NCI-H345 (cell line): Measurements from ENCODE around the gene STAMBP.

Experiments used
- DNase-seq: peaks from one replicate; lab custom pipeline; 2025; lab: John Stamatoyannopoulos, UW

Gene STAMBP

DNA sequence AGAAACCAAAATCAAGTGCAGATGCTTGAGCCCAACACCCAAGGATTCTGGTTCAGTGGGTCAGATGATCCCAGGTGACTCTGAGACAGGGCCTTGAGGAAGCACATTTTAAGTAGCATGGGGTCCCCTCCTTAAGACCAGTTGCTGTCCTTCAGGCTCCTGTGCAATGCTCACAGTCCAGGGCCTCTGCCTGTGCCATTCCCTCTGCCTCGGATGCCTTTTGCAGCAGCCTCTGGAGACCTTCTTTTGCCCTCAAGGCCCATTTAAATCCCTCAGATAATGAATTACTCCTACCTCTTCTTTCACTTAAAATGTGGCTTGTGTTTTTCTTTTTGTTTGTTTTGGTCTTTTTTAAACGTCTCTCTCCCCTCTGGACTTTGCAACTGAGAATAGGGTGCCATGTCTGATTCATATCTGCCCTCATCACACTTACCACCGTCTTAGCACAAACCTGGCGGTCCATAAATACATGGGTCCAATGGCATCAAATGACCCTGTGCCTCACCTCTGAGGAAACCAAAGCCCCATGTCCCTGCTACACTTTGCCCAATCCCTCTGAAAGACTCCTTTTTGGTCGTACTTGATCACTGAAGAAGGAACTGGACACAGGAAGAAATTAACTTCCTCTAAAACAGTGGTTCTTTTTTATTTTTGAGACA lies 78.2 kb downstream of the STAMBP start:
- no peak for DNase-seq

DNA sequence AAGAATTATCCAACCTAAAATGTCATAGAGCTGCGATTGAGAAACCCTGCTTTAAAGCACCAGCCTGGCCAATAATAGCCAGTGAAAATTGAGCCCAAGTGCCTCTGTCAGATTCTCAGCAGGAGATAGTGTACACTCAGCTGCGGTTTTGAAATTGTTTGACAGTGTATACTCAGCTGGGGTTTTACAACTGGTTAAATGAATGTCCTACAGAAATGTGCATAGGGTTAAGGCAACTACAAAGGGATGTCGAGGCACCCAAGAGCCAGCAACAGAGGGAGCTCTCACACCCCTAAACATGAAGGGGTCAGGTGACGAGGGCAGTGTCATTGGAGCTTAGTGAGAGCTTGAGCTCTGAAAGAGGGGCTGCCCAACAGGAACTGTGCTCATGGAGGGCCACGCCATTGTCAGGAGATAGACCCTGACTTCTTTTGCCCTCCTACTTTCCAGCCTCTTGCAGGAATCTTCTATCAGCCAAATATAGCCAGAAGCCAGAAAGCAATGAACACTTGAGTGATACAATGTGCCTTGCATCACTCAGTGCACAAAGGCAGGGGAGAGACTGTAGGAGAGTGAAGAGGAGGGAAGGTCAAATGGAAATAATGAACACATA lies 79.2 kb downstream of the STAMBP start:
- peak; percentile 95 for DNase-seq

DNA sequence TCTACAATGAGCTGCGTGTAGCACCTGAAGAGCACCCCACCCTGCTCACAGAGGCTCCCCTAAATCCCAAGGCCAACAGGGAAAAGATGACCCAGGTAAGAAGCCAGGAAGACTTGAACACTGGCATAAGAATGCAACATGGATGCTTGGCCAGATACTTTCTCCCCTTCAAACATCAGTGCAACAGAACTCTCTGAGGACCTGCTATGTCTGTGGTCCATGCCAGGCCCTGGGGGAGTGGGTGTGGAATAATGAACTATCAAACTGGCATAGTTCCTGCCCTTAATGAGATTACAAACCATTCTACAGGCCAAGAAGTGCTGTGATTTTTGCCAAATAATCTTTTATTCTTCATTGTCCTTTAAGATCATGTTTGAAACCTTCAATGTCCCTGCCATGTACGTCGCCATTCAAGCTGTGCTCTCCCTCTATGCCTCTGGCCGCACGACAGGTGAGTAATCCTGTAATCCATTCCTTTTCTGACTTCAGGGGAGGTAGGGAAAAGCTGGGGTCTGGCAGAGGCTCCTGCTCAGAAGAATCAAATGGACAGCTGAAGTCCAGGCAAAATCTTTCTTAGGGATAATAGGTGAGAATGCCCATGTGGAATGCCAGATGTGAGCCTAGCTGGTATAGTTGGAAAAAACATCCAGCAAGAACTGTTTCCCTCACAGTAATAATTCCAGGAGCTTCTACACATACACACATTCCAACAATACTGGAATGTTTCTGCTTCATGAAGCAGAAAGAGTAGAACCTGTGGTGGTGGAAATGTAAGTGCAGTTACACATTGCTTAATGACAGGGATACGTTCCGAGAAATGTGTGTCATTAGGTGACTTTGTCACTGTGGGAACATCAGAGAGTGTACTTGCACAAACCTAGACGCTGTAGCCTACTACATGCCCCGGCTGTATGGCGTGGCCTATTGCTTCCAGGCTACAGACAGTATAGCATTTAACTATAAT lies 80.2 kb downstream of the STAMBP start:
- no peak for DNase-seq

DNA sequence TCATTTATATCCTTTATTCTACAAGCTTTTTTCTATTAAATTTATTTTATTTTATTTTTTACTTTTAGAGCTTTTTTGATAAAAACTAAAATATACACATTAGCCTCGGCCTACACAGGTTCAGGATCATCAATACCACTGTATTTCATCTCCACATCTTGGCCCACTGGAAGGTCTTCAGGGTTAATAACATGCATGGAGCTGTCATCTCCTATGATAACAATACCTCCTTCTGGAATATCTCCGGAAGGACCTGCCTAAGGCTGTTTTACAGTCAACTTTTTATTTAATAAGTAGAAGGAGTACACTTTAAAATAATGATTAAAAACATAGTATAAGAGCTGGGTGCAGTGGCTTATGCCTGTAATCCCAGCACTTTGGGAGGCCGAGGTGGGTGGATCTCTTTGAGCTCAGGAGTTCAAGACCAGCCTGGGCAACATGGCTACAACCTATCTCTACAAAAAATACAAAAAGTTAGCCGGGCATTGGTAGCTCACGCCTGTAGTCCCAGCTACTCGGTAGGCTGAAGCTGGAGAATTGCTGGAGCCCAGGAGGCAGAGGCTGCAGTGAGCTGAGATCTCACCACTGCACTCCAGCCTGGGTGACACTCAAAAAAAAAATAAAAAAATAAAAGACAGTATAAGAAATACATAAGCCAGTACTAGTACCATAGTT lies 82.2 kb downstream of the STAMBP start:
- no peak for DNase-seq

DNA sequence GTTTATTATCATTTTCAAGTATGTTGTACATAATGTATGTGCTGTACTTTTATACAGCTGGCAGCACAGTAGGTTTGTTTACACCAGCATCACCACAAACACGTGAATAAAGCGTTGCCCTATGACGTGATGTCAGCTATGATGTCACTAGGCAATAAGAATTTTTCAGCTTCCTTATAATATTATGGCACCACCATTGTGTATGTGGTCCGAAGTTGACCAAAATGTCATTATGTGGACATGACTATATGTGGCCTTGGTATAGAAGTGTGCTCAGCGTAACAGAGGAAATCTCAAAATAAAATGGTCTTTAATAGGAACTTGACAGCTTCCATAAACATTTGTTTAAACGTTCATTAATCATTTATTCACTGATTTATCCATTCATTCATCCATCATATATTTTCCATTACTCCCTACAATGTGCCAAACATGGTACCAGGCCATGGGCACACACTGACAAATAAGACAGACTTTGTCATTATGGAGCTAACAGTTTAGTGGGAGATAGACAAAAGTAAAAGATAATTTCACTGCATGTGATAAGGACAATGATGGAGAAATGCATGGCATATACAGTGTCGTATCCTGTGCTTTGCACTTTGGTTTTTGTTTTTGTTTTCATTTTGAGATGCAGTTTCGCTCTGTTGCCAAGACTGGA lies 82.9 kb downstream of the STAMBP start:
- no peak for DNase-seq

DNA sequence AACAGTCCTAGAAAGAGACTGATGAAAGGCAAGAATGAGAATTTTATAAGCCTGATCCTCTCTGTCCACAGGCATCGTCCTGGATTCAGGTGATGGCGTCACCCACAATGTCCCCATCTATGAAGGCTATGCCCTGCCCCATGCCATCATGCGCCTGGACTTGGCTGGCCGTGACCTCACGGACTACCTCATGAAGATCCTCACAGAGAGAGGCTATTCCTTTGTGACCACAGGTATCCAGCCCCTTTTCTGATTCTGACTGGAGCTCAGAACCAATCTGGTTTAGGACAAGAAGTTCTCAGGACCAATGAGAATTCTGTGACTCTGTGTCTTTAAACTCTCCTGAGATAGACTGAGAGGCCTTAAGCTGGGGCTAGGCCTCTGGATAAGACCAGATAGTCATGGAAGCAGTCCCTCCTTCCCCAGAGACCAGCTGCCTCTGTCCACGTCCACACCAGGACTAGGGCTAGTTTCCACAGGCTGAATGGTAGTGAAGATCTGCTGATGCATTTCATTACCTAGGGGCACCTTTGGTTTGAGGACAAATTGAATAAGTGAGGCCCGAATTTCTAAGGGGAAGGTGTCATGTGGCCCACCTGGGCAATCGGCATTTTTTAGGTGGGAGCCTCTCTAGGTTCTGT lies 84.8 kb downstream of the STAMBP start:
- no peak for DNase-seq

DNA sequence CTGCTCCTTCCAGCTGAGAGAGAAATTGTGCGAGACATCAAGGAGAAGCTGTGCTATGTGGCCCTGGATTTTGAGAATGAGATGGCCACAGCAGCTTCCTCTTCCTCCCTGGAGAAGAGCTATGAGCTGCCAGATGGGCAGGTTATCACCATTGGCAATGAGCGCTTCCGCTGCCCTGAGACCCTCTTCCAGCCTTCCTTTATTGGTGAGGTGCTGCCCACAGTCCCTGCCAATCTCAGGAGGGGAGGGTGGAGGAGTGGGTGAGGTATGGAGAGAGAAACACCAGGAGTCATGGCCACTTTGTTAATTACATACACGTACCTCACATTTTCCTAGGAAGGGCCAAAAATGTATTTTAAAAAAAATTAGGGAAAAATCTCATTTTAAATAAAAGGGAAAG lies 85.9 kb downstream of the STAMBP start:
- no peak for DNase-seq

DNA sequence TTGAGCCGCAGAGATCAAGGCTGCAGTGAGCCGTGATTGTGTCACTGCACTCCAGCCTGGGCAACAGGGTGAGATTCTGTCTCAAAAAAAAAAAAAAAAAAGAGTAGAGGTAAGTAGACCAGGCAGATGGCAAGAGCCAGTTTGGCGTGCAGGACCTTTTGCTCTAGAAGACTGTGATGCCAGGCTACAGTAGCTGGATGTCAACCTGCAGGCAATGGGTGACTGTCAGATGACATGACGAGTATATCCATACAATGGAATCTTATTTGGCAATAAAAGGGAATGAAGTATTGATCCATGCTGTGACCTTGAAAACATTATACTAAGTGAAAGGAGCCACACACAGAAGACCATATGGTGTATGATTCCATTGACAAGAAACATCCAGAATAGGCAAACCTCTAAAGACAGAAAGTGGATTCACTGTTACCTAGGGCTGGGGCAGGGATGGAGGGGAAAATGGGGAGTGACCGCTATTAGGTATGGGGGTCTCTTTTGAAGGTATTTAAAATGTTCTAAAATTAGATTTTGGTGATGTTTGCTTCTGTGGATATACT lies 86.8 kb downstream of the STAMBP start:
- DNase-seq, result no peak

DNA sequence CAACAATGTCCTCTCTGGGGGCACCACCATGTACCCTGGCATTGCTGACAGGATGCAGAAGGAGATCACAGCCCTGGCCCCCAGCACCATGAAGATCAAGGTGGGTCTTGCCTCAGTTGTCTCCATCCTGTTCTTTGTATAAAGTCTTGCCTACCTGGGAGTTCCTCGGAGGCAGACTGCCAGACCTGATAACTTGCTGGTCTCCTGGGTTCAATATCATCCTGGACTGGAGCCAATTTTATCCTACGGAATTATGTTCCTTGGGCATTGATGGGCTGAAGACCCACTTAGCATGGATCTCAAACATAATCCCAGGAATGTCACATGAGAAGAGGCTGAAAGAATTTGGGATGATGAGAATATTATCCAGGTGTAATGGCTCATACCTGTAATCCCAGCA lies 87.9 kb downstream of the STAMBP start:
- DNase-seq, result no peak

DNA sequence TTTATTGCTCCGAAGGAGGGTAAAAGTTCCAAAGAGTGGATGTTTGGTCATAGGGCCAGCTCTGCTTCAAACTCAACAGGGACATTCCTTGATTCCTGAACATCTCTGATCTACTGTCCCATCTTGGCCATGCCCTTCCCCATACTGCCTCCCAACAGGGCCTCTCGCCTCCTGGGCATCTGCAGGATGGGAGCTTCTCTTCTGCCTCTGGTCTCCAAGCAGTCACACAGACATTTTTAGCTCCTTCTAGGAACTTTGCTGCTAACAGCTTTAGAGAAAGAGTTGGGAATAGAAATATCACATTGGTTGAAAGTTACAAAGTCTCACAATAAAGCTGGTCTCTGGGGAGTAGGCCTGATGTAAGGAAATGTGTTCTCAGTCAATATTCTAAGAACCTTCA lies 88.5 kb downstream of the STAMBP start:
- DNase-seq, result no peak

DNA sequence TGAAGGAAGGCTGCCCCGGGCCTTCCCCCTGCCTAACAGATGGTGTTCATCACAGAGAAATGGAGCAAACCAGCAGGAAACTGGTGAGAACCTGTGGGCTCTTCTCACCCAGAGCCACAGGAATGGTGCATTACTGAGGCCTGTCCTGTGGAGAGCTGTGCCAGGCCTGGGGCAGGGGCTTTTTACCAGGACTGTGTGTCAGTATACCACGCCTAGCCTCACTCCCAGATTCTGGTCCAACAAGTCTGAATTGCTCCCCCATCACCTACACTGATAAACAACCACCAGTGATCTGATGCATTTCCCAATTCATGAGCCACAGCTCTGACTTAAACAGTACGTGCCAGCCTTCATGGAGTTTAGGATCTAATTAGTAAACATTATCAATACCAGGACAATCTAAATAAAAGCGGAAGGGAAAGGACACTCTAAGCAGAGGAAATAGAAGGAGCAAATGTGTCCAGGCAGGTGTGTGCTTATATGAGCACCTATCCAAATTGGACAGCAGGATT lies 89.0 kb downstream of the STAMBP start:
- DNase-seq, result no peak

DNA sequence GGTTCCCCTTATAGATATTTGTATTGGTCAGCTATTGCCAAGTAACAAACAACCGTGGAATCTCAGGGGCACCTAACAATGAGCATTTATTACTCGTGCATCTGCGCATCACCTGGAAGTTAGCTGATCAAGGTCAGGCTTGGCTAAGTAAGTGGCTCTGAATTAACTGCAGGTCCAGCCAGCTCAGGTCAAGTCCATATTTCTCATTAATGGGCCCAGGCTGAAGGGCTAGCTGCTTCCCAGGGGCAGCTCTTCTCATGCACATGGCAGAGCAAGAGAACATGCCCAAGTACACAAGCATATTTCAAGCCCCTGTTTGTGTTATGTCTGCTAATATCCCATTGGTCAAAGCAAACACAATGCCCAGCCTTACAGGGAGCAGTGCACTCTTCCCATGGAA lies 90.1 kb downstream of the STAMBP start:
- DNase-seq, result no peak

DNA sequence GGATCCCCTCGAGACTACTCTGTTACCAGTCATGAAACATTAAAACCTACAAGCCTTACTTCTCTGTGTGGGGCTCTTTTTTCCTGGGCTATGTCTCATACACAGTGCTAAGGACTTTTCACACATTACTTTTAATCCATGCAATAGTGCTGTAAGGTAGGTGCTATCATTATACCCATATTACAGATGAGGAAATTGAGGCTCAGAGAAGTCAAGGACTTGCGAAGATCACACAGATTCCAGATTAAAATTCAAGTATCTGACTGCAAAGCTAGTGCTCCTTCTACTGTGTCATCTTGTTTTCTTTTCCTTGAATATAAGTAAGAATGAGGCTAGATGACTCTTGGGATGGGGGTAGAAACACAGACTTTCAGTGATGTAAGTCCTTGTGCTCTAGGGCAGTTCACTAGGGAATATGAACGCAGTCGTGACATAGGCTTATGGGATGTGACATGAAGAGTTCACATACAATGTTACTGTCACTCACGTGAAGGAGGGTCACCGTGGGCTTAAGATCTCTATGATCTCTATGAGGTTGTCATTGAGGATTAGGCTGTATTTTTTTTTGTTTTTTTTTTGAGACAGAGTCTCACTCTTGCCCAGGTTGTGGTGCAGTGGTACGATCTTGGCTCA lies 91.0 kb downstream of the STAMBP start:
- no peak for DNase-seq

DNA sequence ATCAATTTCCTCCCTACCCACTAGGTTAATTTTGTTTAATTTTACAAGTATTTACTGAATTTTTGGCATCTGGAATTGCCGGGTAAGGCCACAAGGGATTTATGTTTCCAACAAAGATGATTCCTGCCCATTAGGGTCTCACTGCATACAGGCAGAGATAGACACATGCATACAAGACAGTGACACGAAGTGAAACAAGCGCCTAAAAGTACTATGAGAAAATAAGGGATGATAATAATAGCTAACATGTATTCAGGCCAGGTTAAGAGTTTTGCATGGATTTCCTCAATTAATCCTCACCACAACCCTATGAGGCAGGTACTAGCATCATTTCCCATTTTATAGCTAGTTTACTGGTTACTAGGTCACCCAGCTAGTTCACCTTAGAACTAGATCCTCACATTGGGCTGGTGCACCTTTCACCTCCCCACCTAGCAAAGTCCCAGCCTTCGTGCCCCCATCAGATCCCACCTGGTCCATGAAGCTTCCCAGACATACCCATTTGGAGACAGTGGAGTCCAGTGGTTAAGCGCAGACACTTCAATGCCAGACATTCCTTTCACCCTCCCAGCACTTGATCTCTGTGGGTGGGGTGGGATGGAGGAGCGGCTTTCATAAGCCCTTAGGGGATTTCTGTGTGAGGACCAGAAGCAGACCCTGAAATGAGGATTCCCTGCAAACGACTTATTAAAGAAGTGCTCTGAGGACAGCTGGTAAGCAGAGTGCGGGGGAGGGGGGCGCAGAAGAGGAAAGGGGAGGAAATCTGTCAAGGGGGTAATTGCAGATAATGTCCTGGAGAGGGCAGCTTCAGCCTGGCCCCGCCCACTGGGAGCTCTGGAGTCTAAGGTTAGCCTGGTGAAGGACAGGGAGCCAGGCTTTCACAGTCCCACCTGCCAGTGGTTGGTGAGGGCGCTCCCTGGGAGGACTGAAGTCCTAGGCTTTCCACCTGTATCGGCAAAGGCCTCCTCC lies 92.1 kb downstream of the STAMBP start:
- DNase-seq, result peak; percentile 4

DNA sequence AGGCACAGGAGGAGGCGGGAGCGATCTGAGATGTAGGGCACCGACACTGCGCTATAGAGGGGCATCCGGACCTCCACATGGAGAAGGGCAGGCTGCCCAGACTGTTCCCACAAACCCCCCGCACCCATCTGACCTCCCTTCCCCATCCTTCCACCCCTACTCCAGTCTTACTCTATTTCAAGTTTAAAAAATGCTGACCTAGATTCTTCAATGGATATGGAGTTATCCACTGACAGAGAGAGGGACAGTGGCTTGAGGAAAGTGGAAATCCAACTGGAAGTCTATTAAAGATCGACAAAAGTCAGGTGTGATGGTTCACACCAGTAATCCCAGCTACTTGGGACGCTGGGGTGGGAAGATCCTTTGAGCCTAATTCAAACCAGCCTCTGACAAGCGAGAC lies 92.8 kb downstream of the STAMBP start:
- DNase-seq, result no peak

DNA sequence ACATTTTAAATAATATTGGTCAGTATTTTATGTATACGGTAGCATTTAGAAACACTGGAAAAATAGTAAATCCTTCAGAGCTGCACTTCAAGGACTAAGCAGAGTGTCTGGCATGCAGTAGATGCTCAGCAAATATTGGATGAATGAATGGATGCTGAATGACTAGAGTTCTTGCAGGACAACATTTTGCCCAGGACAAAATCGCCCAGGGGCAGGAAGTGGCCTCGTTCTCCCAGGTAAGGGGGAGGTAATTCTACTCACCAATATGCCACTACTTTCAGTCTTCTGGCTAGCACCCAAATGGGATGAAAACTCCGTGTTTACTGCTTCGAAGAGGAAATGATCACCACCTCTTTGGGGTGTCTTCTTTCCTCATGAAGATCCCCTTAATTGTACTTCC lies 93.9 kb downstream of the STAMBP start:
- no peak for DNase-seq
